Measurements from ENCODE around the gene LAMB1.

GRCh38 chr7:107972075-107972482 is 30.9 kb downstream of the LAMB1 start:
- no peak for TF ChIP-seq POLR2A (IDR thresholded peaks at IDR 0.05)
- no peak for TF ChIP-seq CTCF (IDR thresholded peaks at IDR 0.05)

All from lower leg skin (tissue), 3 donors.